ENCODE results near the gene CDH13. TPM values are rescaled to one million over a fixed set of nuclear protein-coding genes. Genes with fewer than 3 reads are reported as not detected.

The CDH13 gene
- total and polyA plus RNA-seq, 4 donors = 58.9 to 265 (median 158) TPM

DNA sequence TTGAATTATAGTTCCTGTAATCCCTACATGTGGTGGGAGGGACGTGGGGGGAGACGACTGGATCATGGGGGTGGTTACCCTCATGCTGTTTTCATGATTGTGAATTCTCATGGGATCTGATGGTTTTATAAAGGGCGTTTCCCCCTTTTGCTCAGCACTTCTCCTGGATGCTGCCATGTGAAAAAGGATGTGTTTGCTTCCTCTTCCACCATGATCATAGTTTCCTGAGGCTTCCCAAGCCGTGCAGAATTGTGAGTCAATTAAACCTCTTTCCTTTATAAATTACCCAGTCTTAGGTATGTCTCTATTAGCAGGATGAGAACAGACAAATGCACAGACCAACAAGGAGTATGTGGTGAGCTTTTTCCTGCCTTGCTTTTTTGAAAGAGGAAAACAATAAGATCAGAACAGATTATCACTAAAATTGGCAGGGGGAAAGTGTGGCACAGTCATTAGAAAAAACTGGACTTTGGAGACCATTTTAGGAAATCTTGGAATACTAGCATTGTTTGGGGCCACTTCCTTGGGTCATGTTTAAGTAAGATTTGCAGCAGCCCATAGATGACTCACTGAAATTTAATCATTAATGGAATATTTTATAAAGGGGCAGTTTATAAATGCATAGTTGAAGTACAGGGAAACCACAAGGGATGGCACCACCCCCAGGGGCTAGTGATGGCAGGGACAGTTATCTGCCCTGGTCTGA lies 352.8 kb downstream of the CDH13 start:
- ATAC-seq (ENCODE audit: low FRiP score) = no peak
- Histone ChIP-seq H3K4me3 (ENCODE audit: low read length in 2 of 2) (no peak overlapping the region), H3K27me3 (ENCODE audit: control insufficient read depth in 1 of 2, insufficient read depth in 2 of 2, low read length in 1 of 2) (no peaks in the 10 kb centered on the region), H3K9me3 (ENCODE audit: control insufficient read depth, low read length) (no peaks in the 10 kb centered on the region), H3K27ac (ENCODE audit: low read depth in 1 of 2, low read length in 2 of 2) (no peak overlapping the region), H3K36me3 (ENCODE audit: control insufficient read depth in 1 of 2, insufficient read depth in 2 of 2, low read length in 1 of 2) (peaks cover 0 to 4% of the 10 kb centered on the region in 2 donors), H3K4me1 (ENCODE audit: control insufficient read depth in 1 of 2, insufficient read depth in 2 of 2, low read length in 2 of 2) (peaks cover 0 to 2% of the 10 kb centered on the region in 2 donors)
- DNase-seq = no peak
- intact Hi-C loops (cut with DNase I) = no loop called here
- 68 to 72% methylated on average over 4 of the region's 4 CpGs for WGBS, 2 donors

GRCh38 chr16:82980810-82981209 lies 354.0 kb downstream of the CDH13 start:
- Histone ChIP-seq H3K36me3 (ENCODE audit: control insufficient read depth in 1 of 2, insufficient read depth in 2 of 2, low read length in 1 of 2) (peaks cover 0 to 4% of the 10 kb centered on the region in 2 donors), H3K27ac (ENCODE audit: low read depth in 1 of 2, low read length in 2 of 2) (no peak overlapping the region), H3K9me3 (ENCODE audit: control insufficient read depth, low read length) (no peaks in the 10 kb centered on the region), H3K27me3 (ENCODE audit: control insufficient read depth in 1 of 2, insufficient read depth in 2 of 2, low read length in 1 of 2) (no peaks in the 10 kb centered on the region), H3K4me1 (ENCODE audit: control insufficient read depth in 1 of 2, insufficient read depth in 2 of 2, low read length in 2 of 2) (peaks cover 0 to 2% of the 10 kb centered on the region in 2 donors), H3K4me3 (ENCODE audit: low read length in 2 of 2) (no peak overlapping the region)
- no peak for DNase-seq
- intact Hi-C loops (cut with DNase I) = no loop called here
- 88 to 90% methylated on average over 3 of the region's 3 CpGs for WGBS, 2 donors
- no peak for ATAC-seq (ENCODE audit: low FRiP score)

DNA sequence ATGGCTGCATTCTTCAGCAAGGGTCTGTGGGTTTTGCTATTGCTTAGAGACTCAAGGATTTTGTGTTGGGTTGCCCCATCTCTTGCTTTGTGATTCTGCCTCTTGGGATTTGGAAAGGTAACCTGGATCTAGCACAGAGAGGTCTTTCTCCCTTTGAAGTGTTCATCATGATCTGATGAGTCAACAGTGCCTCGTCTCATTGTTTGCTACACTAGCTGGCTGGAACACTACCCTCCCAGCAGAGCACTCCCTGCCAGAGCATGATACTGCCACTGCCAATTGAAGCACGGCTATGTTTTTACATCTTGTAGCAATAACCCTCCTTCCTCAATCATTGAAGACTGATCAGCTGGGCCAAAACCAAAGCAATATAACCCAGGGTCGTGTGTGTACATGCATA lies 361.0 kb downstream of the CDH13 start:
- no peak for ATAC-seq (ENCODE audit: low FRiP score)
- intact Hi-C loops (cut with DNase I) = no loop called here
- 18 to 29% methylated on average over 3 of the region's 3 CpGs for WGBS, 2 donors

GRCh38 chr16:82990155-82990554 lies 363.4 kb downstream of the CDH13 start:
- WGBS, 2 donors = 48 to 57% methylated on average over 3 of the region's 3 CpGs
- Histone ChIP-seq H3K27me3 (ENCODE audit: control insufficient read depth in 1 of 2, insufficient read depth in 2 of 2, low read length in 1 of 2) (no peaks in the 10 kb centered on the region), H3K4me1 (ENCODE audit: control insufficient read depth in 1 of 2, insufficient read depth in 2 of 2, low read length in 2 of 2) (peaks cover 0 to 2% of the 10 kb centered on the region in 2 donors), H3K27ac (ENCODE audit: low read depth in 1 of 2, low read length in 2 of 2) (no peak overlapping the region), H3K36me3 (ENCODE audit: control insufficient read depth in 1 of 2, insufficient read depth in 2 of 2, low read length in 1 of 2) (no peaks in the 10 kb centered on the region), H3K9me3 (ENCODE audit: control insufficient read depth, low read length) (no peaks in the 10 kb centered on the region), H3K4me3 (ENCODE audit: low read length in 2 of 2) (no peak overlapping the region)
- no peak for ATAC-seq (ENCODE audit: low FRiP score)
- DNase-seq = no peak
- intact Hi-C loops (cut with DNase I) = no loop called here

More for the DNA sequence above, 361.0 kb downstream of the CDH13 start:
- H3K27ac ChIP-seq (ENCODE audit: low read depth in 1 of 2, low read length in 2 of 2) = no peak overlapping the region
- H3K36me3 ChIP-seq (ENCODE audit: control insufficient read depth in 1 of 2, insufficient read depth in 2 of 2, low read length in 1 of 2) = no peaks in the 10 kb centered on the region
- peaks cover 0 to 5% of the 10 kb centered on the region in 2 donors for H3K4me1 ChIP-seq (ENCODE audit: control insufficient read depth in 1 of 2, insufficient read depth in 2 of 2, low read length in 2 of 2)
- no peak overlapping the region for H3K4me3 ChIP-seq (ENCODE audit: low read length in 2 of 2)
- no peak for DNase-seq
- H3K9me3 ChIP-seq (ENCODE audit: control insufficient read depth, low read length) = no peaks in the 10 kb centered on the region
- no peaks in the 10 kb centered on the region for H3K27me3 ChIP-seq (ENCODE audit: control insufficient read depth in 1 of 2, insufficient read depth in 2 of 2, low read length in 1 of 2)

DNA sequence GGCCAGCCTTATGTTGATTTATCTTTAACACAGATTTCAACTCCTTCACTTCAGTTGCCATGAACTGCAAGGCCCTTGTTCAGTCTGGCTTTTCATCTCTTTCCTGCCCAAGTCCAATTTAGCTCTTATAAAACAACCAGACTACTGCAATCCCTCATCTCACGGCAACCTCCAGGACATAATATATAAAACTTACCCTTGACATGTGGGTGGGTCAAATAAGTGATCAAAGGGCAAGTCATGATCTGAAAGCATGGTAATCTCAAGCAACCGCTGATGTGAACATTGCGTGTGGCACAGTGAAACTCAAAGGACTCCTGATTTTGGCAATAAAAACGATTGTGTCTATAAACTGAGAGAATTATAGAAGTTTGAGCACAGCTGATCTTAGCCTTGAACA lies 364.6 kb downstream of the CDH13 start:
- ATAC-seq (ENCODE audit: low FRiP score) = no peak
- H3K27ac ChIP-seq (ENCODE audit: low read depth in 1 of 2, low read length in 2 of 2) = no peak overlapping the region
- no peak for DNase-seq
- intact Hi-C loops (cut with DNase I) = no loop called here
- H3K9me3 ChIP-seq (ENCODE audit: control insufficient read depth, low read length) = no peaks in the 10 kb centered on the region
- H3K27me3 ChIP-seq (ENCODE audit: control insufficient read depth in 1 of 2, insufficient read depth in 2 of 2, low read length in 1 of 2) = no peaks in the 10 kb centered on the region
- no peaks in the 10 kb centered on the region for H3K36me3 ChIP-seq (ENCODE audit: control insufficient read depth in 1 of 2, insufficient read depth in 2 of 2, low read length in 1 of 2)
- WGBS, 2 donors = 90 to 96% methylated on average over 4 of the region's 4 CpGs
- peaks cover 0 to 2% of the 10 kb centered on the region in 2 donors for H3K4me1 ChIP-seq (ENCODE audit: control insufficient read depth in 1 of 2, insufficient read depth in 2 of 2, low read length in 2 of 2)
- H3K4me3 ChIP-seq (ENCODE audit: low read length in 2 of 2) = no peak overlapping the region

DNA sequence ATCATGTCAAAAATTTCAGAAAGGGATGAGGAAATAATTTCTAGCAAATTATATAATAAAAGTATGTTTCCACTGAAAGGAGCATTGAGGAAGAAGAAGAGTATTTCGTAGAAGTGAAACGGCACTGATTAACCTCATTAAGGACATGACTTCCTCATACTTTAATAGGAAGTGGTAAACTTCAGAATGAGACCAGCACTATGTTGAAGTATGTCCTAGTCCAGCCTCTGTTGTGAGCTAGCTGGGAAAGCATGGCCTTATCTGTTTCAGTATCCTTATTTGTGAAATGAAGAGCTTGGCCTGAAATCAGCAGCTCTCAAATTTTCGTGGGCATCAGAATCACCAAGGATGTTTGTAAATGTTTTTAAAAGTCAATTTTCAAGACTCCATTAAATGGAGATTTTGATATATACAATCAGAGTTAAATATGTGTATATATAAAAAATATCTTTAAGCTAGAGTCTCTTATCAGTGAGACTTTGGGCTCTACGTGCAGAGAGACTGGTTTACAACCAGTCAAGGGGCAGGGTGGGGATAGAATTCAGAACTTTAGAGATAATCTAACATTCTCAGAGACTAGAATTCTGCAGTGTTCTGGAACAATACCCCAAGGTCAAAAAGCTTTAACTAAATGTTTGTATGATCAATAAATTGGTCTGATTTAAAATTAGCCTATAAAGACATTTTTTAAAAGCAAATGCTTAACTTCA lies 365.4 kb downstream of the CDH13 start:
- no peak for DNase-seq
- Histone ChIP-seq H3K27me3 (ENCODE audit: control insufficient read depth in 1 of 2, insufficient read depth in 2 of 2, low read length in 1 of 2) (no peaks in the 10 kb centered on the region), H3K4me3 (ENCODE audit: low read length in 2 of 2) (no peak overlapping the region), H3K27ac (ENCODE audit: low read depth in 1 of 2, low read length in 2 of 2) (no peak overlapping the region), H3K36me3 (ENCODE audit: control insufficient read depth in 1 of 2, insufficient read depth in 2 of 2, low read length in 1 of 2) (no peaks in the 10 kb centered on the region), H3K4me1 (ENCODE audit: control insufficient read depth in 1 of 2, insufficient read depth in 2 of 2, low read length in 2 of 2) (peaks cover 0 to 2% of the 10 kb centered on the region in 2 donors), H3K9me3 (ENCODE audit: control insufficient read depth, low read length) (no peaks in the 10 kb centered on the region)
- no peak for ATAC-seq (ENCODE audit: low FRiP score)
- intact Hi-C loops (cut with DNase I) = no loop called here
- 72 to 76% methylated on average over 4 of the region's 4 CpGs for WGBS, 2 donors

GRCh38 chr16:82992786-82993185 lies 366.0 kb downstream of the CDH13 start:
- DNase-seq (no peak), ATAC-seq (ENCODE audit: low FRiP score) (no peak)
- Histone ChIP-seq H3K27ac (ENCODE audit: low read depth in 1 of 2, low read length in 2 of 2) (no peak overlapping the region), H3K9me3 (ENCODE audit: control insufficient read depth, low read length) (no peaks in the 10 kb centered on the region), H3K27me3 (ENCODE audit: control insufficient read depth in 1 of 2, insufficient read depth in 2 of 2, low read length in 1 of 2) (no peaks in the 10 kb centered on the region), H3K4me3 (ENCODE audit: low read length in 2 of 2) (no peak overlapping the region), H3K36me3 (ENCODE audit: control insufficient read depth in 1 of 2, insufficient read depth in 2 of 2, low read length in 1 of 2) (no peaks in the 10 kb centered on the region), H3K4me1 (ENCODE audit: control insufficient read depth in 1 of 2, insufficient read depth in 2 of 2, low read length in 2 of 2) (peaks cover 0 to 2% of the 10 kb centered on the region in 2 donors)
- WGBS, 2 donors = 94% methylated on average over 3 of the region's 3 CpGs
- intact Hi-C loops (cut with DNase I) = no loop called here

GRCh38 chr16:82993415-82993814 lies 366.6 kb downstream of the CDH13 start:
- H3K4me3 ChIP-seq (ENCODE audit: low read length in 2 of 2) = no peak overlapping the region
- no peaks in the 10 kb centered on the region for H3K36me3 ChIP-seq (ENCODE audit: control insufficient read depth in 1 of 2, insufficient read depth in 2 of 2, low read length in 1 of 2)
- 93 to 95% methylated on average over 5 of the region's 5 CpGs for WGBS, 2 donors
- no peak overlapping the region for H3K27ac ChIP-seq (ENCODE audit: low read depth in 1 of 2, low read length in 2 of 2)
- H3K4me1 ChIP-seq (ENCODE audit: control insufficient read depth in 1 of 2, insufficient read depth in 2 of 2, low read length in 2 of 2) = no peaks in the 10 kb centered on the region
- H3K27me3 ChIP-seq (ENCODE audit: control insufficient read depth in 1 of 2, insufficient read depth in 2 of 2, low read length in 1 of 2) = no peaks in the 10 kb centered on the region
- intact Hi-C loops (cut with DNase I) = no loop called here
- ATAC-seq (ENCODE audit: low FRiP score) (no peak), DNase-seq (no peak)
- no peaks in the 10 kb centered on the region for H3K9me3 ChIP-seq (ENCODE audit: control insufficient read depth, low read length)

- 92 to 93% methylated on average over 4 of the region's 4 CpGs for WGBS, 2 donors
- no peak overlapping the region for H3K27ac ChIP-seq (ENCODE audit: low read depth in 1 of 2, low read length in 2 of 2)
- intact Hi-C loops (cut with DNase I) = no loop called here
- no peaks in the 10 kb centered on the region for H3K27me3 ChIP-seq (ENCODE audit: control insufficient read depth in 1 of 2, insufficient read depth in 2 of 2, low read length in 1 of 2)
- H3K9me3 ChIP-seq (ENCODE audit: control insufficient read depth, low read length) = no peaks in the 10 kb centered on the region
- ATAC-seq (ENCODE audit: low FRiP score) (no peak), DNase-seq (no peak)
- H3K4me3 ChIP-seq (ENCODE audit: low read length in 2 of 2) = no peak overlapping the region
- H3K36me3 ChIP-seq (ENCODE audit: control insufficient read depth in 1 of 2, insufficient read depth in 2 of 2, low read length in 1 of 2) = no peaks in the 10 kb centered on the region
- no peaks in the 10 kb centered on the region for H3K4me1 ChIP-seq (ENCODE audit: control insufficient read depth in 1 of 2, insufficient read depth in 2 of 2, low read length in 2 of 2)
Observed at GRCh38 chr16:82993926-82994325, 367.2 kb downstream of the CDH13 start.
